Sigmoid colon (tissue), 4 donors: Measurements from ENCODE around the gene TRPC3.

Experiments
- EP300 ChIP-seq, 4 donors: sonication (generic); formaldehyde crosslinking; IDR thresholded peaks; one replicate each; pipeline ENCODE4 v1.6.1; 2017; ENCODE audit warnings: antibody characterized with exemption in 4 of 4
- POLR2A ChIP-seq, 2 donors: fragments of 450-650 bp; IDR thresholded peaks; one replicate each; pipeline ENCODE4 v1.6.1; 2016; ENCODE audit warnings: antibody characterized with exemption in 2 of 2, mild to moderate bottlenecking in 2 of 2, moderate library complexity in 2 of 2
- POLR2AphosphoS5 ChIP-seq, 4 donors: sonication (generic); formaldehyde crosslinking; IDR thresholded peaks; one replicate each; pipeline ENCODE4 v1.6.1; 2017; ENCODE audit warnings: antibody characterized with exemption in 4 of 4
- TF ChIP-seq, protein P1 (sequence below), 4 experiments: fragments of 450-650 bp in 3 of 4; fragments of 200-600 bp in 1 of 4; IDR thresholded peaks; one replicate each; pipeline ENCODE4 v1.5.1; 2016 to 2019; ENCODE audit warnings: antibody characterized with exemption in 4 of 4, mild to moderate bottlenecking in 3 of 4, moderate library complexity in 2 of 4

- TF ChIP-seq, protein P1, sequence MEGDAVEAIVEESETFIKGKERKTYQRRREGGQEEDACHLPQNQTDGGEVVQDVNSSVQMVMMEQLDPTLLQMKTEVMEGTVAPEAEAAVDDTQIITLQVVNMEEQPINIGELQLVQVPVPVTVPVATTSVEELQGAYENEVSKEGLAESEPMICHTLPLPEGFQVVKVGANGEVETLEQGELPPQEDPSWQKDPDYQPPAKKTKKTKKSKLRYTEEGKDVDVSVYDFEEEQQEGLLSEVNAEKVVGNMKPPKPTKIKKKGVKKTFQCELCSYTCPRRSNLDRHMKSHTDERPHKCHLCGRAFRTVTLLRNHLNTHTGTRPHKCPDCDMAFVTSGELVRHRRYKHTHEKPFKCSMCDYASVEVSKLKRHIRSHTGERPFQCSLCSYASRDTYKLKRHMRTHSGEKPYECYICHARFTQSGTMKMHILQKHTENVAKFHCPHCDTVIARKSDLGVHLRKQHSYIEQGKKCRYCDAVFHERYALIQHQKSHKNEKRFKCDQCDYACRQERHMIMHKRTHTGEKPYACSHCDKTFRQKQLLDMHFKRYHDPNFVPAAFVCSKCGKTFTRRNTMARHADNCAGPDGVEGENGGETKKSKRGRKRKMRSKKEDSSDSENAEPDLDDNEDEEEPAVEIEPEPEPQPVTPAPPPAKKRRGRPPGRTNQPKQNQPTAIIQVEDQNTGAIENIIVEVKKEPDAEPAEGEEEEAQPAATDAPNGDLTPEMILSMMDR (IDR thresholded peaks at IDR 0.05): no peak
- no peak for TF ChIP-seq POLR2AphosphoS5 (IDR thresholded peaks at IDR 0.05)
- no peak for TF ChIP-seq POLR2A (IDR thresholded peaks at IDR 0.05)
- no peak for TF ChIP-seq EP300 (IDR thresholded peaks at IDR 0.05)
Measured at GRCh38 chr4:121978172-121978516, 26.3 kb upstream of the TRPC3 start.
